GM13976 (cell line): ENCODE results near the gene THAP5.
A peak's percentile ranks its signal among the peaks of the same experiment; 100 is the strongest.

Source experiments
- DNase-seq: peaks from one replicate; pipeline ENCODE4 v3.0.0; 2012; ENCODE audit warnings: low spot score
- CTCF ChIP-seq: IDR thresholded peaks from 2 replicates; pipeline ENCODE4 v1.5.1; 2012; ENCODE audit warnings: borderline replicate concordance, mild to moderate bottlenecking; ENCODE audit not compliant: insufficient read depth; ENCODE audit errors: extremely low read depth, missing control alignments, control extremely low read depth
- in situ Hi-C: fragments of 300-500 bp; cut with MboI; formaldehyde crosslinking; loops from one replicate; pipeline ENCODE4 v1.12.0; 2022; ENCODE audit warnings: low sequenced_read_pairs, mixed read lengths, inconsistent platforms; ENCODE audit not compliant: unreplicated experiment

Gene THAP5

GRCh38 chr7:108525985-108526767, 43.3 kb downstream of the THAP5 start, which contains the start of gene PNPLA8:
Gene PNPLA8 (minus strand): TSS chr7:108526135. CDS start chr7:108515491, 10,644 bp downstream.
- peak; percentile 97 for DNase-seq
- in situ Hi-C loops, result no loop called here
- TF ChIP-seq CTCF, result no peak

DNA sequence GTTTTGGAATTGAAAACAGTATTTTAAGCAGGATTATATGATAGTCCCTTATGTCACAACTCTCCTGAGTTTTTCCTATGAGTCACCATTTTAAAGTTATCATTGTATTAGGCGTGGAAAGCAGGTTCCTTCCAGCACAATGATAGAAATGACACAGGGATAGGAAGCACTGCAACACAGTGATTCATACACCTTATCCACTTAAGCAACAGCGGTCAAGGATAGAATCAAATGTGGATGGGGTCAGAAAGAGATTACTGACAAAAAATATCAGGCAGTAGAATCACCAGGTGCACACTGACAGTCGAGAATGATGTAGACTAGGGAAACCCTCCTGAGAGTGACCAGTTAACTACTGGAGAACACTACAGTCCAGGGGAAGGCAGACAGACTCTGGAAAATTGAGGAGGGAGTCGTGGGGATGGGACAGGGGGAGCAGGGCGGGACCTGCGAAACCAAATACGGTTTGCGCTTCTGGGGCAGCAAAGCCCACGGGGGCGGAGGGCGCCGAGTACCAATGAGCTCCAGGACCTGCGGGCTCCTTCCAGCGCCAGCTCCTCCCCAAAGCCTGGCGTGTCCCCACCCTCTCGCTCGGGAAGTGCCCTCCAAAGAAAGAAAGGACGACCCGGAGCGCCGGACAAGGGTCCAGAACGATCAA, 44.0 kb downstream of the THAP5 start:
- in situ Hi-C loops, result no loop called here
- TF ChIP-seq CTCF, result no peak
- peak; percentile 77 for DNase-seq

- TF ChIP-seq CTCF, result no peak
- no peak for DNase-seq
- in situ Hi-C loops, result no loop called here
These were observed 46.7 kb downstream of the THAP5 start for GRCh38 chr7:108522780-108523179.

- DNase-seq, result no peak
- TF ChIP-seq CTCF, result no peak
- in situ Hi-C loops, result no loop called here
These were observed 51.6 kb downstream of the THAP5 start for GRCh38 chr7:108517951-108518350.

GRCh38 chr7:108515630-108516029, 53.9 kb downstream of the THAP5 start:
- no peak for TF ChIP-seq CTCF
- in situ Hi-C loops, result no loop called here
- DNase-seq, result no peak

DNA sequence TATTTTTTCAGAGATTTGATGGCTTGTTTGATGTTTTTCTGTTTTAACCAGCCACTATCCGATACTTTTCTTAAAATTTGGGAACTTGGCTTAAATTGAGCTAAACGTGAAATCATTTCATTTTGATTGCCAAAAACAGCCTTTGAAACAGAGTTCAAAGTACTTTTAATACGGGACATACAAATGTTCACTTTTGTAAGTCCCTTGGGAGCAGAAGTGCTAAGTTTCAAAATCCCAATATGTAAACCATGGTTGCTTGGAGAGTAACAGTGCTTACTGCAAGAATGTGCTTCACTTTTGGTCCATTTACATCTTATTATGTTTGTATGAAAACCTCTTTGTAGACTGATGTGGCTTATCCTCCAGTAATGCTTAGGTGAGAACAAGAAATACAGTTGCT, 54.5 kb downstream of the THAP5 start:
- no peak for DNase-seq
- in situ Hi-C loops, result no loop called here
- TF ChIP-seq CTCF, result no peak
